ENCODE measurements around the gene MLF2.

Gene MLF2

GRCh38 chr12:6778217-6778573 is 25.3 kb upstream of the MLF2 start:
- DNase-seq (ENCODE audit: low spot score), result no peak

- no peak for DNase-seq (ENCODE audit: low spot score)
These were observed 24.4 kb upstream of the MLF2 start for GRCh38 chr12:6777386-6777785.

- DNase-seq (ENCODE audit: low spot score), result no peak
These were observed 22.5 kb upstream of the MLF2 start for GRCh38 chr12:6775185-6776174.

DNA sequence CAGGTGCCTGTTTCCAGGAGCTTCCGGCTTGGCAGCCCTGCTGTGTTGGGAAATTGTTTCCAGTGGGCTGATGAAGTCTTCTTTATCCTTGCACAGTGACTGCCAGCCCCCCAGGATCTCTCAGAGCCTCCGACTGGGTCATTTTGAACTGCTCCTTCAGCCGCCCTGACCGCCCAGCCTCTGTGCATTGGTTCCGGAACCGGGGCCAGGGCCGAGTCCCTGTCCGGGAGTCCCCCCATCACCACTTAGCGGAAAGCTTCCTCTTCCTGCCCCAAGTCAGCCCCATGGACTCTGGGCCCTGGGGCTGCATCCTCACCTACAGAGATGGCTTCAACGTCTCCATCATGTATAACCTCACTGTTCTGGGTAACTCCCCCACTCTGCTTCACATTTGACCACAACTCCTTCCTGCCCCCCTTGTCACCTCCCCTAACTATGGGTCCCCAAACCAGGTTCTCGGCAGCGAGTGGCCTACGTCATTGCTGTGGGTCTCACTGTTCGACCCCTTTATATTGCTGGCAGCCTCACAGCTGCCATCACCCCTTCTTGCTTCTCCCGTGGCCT is 21.6 kb upstream of the MLF2 start:
- DNase-seq (ENCODE audit: low spot score), result peak; percentile 58

DNA sequence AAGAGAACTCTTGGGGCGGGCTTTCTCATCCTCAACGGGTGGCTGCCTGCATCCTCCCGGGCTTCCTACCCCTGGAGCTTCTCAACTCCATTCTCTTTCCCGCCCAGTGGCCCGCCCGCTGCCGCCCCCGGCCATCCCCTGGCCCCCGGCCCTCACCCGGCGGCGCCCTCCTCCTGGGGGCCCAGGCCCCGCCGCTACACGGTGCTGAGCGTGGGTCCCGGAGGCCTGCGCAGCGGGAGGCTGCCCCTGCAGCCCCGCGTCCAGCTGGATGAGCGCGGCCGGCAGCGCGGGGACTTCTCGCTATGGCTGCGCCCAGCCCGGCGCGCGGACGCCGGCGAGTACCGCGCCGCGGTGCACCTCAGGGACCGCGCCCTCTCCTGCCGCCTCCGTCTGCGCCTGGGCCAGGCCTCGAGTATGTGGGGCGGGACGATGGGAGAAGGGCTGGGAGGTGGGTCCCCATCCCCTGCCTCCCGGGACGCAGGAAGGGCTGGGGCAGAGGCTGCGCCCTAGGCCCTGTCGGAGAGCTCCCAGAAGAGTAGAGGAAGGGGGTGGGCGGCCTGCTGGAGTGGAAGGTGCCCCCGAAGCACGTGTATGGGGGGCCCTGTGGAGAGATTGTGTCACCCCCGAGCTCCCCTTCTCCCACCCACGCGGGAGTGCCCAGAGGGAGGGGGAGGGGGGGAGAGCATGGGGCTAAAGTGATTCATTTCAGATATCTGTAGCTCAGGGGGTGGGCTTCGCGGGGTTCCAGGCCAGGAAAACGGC is 20.8 kb upstream of the MLF2 start:
- DNase-seq (ENCODE audit: low spot score), result no peak

- DNase-seq (ENCODE audit: low spot score), result no peak
These were observed 20.0 kb upstream of the MLF2 start for GRCh38 chr12:6772726-6773589.

- DNase-seq (ENCODE audit: low spot score), result peak; percentile 27
These were observed 19.4 kb upstream of the MLF2 start, which contains the start of gene LAG3 for GRCh38 chr12:6772331-6772695. Gene LAG3 (plus strand): TSS chr12:6772520. CDS start chr12:6772853, 333 bp downstream.

- DNase-seq (ENCODE audit: low spot score), result no peak
These were observed 18.8 kb upstream of the MLF2 start for GRCh38 chr12:6771509-6772330.

DNA sequence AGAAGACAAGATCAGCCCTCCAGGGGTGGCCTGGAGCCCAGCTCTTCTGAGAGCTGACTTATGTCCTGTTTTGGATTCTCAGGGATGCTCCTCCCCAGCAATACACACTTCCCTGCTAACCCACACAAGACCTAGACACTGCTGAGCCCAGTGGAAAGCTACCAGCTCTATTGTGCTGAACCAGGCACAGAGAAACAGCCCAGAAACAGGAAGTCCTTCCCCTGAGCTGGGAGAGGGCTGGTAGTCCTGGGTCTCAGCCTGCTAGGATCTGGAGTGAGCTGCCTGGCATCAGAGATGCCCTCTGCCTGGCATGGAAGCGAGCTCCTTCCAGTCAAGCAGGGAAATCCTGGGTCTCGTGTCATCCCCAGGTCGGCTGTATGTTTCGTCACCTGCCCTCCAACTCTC is 18.2 kb upstream of the MLF2 start:
- DNase-seq (ENCODE audit: low spot score), result no peak

DNA sequence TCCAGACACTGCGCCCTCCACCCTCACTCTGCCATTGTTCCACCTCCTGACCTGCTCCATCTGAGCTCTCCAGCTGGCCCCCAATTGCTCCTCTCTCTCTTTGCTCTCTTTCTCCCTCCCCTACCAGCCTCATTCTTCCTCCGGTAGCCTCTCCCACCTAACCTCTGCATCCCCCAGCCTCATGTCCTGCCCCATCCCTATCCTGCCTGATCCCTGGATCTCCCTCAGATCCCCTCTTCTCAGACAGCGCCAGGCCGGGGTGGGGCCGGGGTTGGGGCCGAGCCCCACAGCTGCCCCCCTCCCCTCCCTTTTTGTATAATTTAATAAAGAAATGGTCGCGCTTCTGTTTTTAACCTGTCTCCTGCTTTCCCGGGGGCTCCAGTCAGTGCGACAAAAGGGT is 17.7 kb upstream of the MLF2 start:
- DNase-seq (ENCODE audit: low spot score), result no peak

GRCh38 chr12:6770094-6770493 is 17.2 kb upstream of the MLF2 start:
- DNase-seq (ENCODE audit: low spot score), result no peak

DNA sequence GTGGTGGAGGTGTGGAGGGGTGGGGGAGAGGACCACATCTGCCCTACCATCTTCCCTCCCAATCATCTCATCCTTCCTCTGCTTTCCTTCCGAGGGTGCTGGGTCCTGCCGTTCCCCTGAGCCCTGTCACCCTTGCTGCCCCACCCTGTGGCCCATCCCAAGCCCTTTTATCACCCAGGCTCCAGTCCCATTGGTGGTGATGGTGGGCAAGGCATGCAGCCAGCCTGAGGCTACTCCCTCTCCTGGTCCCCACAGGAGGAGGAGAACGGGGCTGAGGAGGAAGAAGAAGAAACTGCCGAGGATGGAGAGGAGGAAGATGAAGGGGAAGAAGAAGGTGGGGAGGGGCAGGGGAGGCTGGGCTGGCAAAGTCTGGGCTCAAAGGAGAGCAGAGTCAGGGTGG is 16.7 kb upstream of the MLF2 start:
- DNase-seq (ENCODE audit: low spot score), result no peak

DNA sequence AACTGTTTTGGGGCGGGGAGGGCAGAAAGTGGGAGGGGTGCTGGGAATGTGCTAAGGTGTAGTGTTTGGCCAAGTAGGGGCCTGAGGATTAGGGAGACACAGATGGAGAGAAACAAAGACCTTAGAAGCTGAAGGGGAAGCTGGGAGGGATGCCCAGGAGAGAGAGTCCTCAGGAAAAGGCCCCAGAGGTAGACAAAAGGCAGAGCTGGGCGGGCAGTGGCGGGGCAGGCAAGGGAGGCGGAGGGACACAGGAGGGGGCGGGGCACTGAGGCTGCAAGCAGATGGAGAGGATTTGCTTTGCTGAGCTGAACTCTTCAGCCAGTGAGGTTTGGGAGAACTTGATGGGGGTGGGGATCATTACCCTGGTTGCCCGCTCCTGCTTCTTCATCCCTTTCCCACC is 16.0 kb upstream of the MLF2 start:
- no peak for DNase-seq (ENCODE audit: low spot score)

DNA sequence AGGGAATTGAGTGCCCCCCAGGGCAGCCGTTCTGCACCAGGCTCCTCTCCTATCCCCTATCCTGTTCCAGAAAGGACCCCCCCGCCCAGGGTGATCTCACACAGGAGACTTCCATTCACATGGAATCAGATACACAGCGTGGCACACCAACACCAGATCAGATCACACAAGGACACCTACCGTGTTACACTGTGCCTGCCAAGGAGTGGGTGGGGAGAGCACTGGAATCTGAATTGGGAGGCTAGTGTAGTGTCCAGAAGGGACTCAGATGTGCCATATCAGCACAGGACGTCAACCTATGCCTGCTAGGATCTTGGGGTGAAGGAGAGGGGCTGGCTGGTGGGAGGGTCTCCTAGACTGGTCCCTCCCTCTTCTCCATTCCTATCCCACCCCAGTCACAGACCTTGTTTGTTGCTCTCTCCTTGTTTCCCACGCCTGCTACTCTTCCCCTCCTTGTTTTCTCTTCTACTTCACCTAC is 15.5 kb upstream of the MLF2 start:
- no peak for DNase-seq (ENCODE audit: low spot score)

- no peak for DNase-seq (ENCODE audit: low spot score)
These were observed 14.7 kb upstream of the MLF2 start for GRCh38 chr12:6767353-6768319.

- DNase-seq (ENCODE audit: low spot score), result peak; percentile 44
These were observed 13.9 kb upstream of the MLF2 start for GRCh38 chr12:6766651-6767349.

GRCh38 chr12:6765634-6766581 is 13.0 kb upstream of the MLF2 start, which contains the start of gene PTMS:
Gene PTMS (plus strand): TSS chr12:6766363. CDS start chr12:6766706, 343 bp downstream.
- DNase-seq (ENCODE audit: low spot score), result no peak
